GM15510 (cell line): ENCODE results near the gene PCYT1B.

Experiments used
- POLR2A ChIP-seq: IDR thresholded peaks from 3 replicates; pipeline ENCODE4 v1.6.1; 2011; ENCODE audit warnings: borderline replicate concordance; ENCODE audit not compliant: insufficient read length; ENCODE audit errors: extremely low read depth

The PCYT1B gene

GRCh38 chrX:24508375-24508774, 138.8 kb downstream of the PCYT1B start:
- no peak for TF ChIP-seq POLR2A
